K562 (cell line): ENCODE measurements around the gene CAB39. TPM values are rescaled to one million over a fixed set of nuclear protein-coding genes. Genes with fewer than 3 reads are reported as not detected.
A peak's percentile ranks its signal among the peaks of the same experiment; 100 is the strongest.

Source experiments
- ATAC-seq: fragments of 200-7000 bp; cut with Tn5 transposase; 3 replicates; pipeline ENCODE4 v1.9.1; 2020; ENCODE audit warnings: moderate library complexity
- BruUV-seq: library from RNA; stranded (reverse); fragments of 400-500 nt; replicated peaks from 2 replicates; lab custom pipeline; 2021; lab: Mats Ljungman, UMichigan
- CTCF ChIA-PET: fragments of 300-600 bp; formaldehyde crosslinking; extraction: SDS; loops from one replicate; lab custom pipeline; 2021; ENCODE audit warnings: low intra/inter-chr PET ratio; lab: Yijun Ruan, JAX
- POLR2A ChIA-PET: fragments of 300-600, 350-650 bp; sonication (Branson Sonifier 250); formaldehyde crosslinking; extraction: SDS; loops from one replicate; lab custom pipeline; 2021; ENCODE audit warnings: antibody characterized with exemption, inconsistent platforms; lab: Yijun Ruan, JAX
- DNase-seq, 4 experiments: peaks; one replicate each; pipeline versions ENCODE4 v3.0.0 to v3.0.0-alpha.2; 2011 to 2018; ENCODE audit warnings: low spot score in 3 of 4, mixed read lengths in 3 of 4; ENCODE audit errors: extremely low read depth in 1 of 4
- FAIRE-seq: peaks from 2 replicates; lab custom pipeline; 2011; peaks lifted over from hg19 to GRCh38; lab: Jason Lieb, UNC
- H2AFZ ChIP-seq: 2 replicates; pipeline ENCODE4 v1.6.0; 2011; ENCODE audit warnings: low read depth, low read length, control low read depth, inconsistent platforms
- H3K27ac ChIP-seq: fragments of 200-600 bp; 3 replicates; pipeline ENCODE4 v1.8.0; 2011; ENCODE audit warnings: low read depth, mild to moderate bottlenecking, control low read depth, inconsistent platforms, low read length, moderate library complexity, mixed read lengths; ENCODE audit errors: extremely low read depth
- H3K27me3 ChIP-seq, 2 experiments: fragments of 300-600 bp in 1 of 2; 2 replicates in 1 of 2; 3 replicates in 1 of 2; pipeline versions ENCODE4 v1.6.0 to v1.8.0; 2011; ENCODE audit warnings: inconsistent platforms in 2 of 2, low read length in 2 of 2, mild to moderate bottlenecking in 1 of 2, mixed read lengths in 1 of 2, moderate library complexity in 1 of 2; ENCODE audit not compliant: control insufficient read depth in 2 of 2, insufficient read depth in 2 of 2
- H3K36me3 ChIP-seq: fragments of 300-600 bp; 3 replicates; pipeline ENCODE4 v1.8.0; 2011; ENCODE audit warnings: mild to moderate bottlenecking, low read length, inconsistent platforms; ENCODE audit not compliant: control insufficient read depth, insufficient read depth
- H3K4me1 ChIP-seq, 2 experiments: fragments of 200-600 bp in 1 of 2; replicated peaks in 1 of 2; 2 replicates in 1 of 2; 3 replicates in 1 of 2; pipeline versions ENCODE4 v1.5.1 to v1.8.0; 2011; ENCODE audit warnings: inconsistent platforms in 2 of 2, low read length in 2 of 2, mild to moderate bottlenecking in 1 of 2, mixed read lengths in 1 of 2, moderate library complexity in 1 of 2; ENCODE audit not compliant: control insufficient read depth in 2 of 2, insufficient read depth in 2 of 2
- H3K4me2 ChIP-seq: 2 replicates; pipeline ENCODE4 v1.6.1; 2011; ENCODE audit warnings: low read length, control low read depth, inconsistent platforms, mixed read lengths; ENCODE audit not compliant: insufficient read depth
- H3K4me3 ChIP-seq: fragments of 200-600 bp; sonication (generic), shearing (Covaris generic); 2 replicates; pipeline ENCODE4 v1.5.1; 2016; ENCODE audit warnings: control low read depth, inconsistent platforms
- H3K79me2 ChIP-seq: fragments of 200-600 bp; 3 replicates; pipeline ENCODE4 v1.8.0; 2011; ENCODE audit warnings: low read length, inconsistent platforms; ENCODE audit not compliant: control insufficient read depth, insufficient read depth
- H3K9ac ChIP-seq, 2 experiments: 2 replicates each; pipeline versions ENCODE4 v1.6.0 to v1.6.1; 2011; ENCODE audit warnings: low read depth in 2 of 2, low read length in 2 of 2, control low read depth in 1 of 2, inconsistent platforms in 1 of 2, mild to moderate bottlenecking in 1 of 2, mixed read lengths in 1 of 2; ENCODE audit not compliant: insufficient read depth in 1 of 2
- H3K9me1 ChIP-seq: one replicate; pipeline ENCODE4 v1.6.0; 2011; ENCODE audit warnings: inconsistent platforms, mild to moderate bottlenecking, low read length, moderate library complexity; ENCODE audit not compliant: control insufficient read depth, insufficient read depth
- H3K9me3 ChIP-seq: replicated peaks from 2 replicates; pipeline ENCODE4 v1.5.1; 2011; ENCODE audit warnings: low read depth, low read length, inconsistent platforms; ENCODE audit not compliant: control insufficient read depth, insufficient read depth
- H4K20me1 ChIP-seq: replicated peaks from 2 replicates; pipeline ENCODE4 v1.6.1; 2011; ENCODE audit warnings: low read length, inconsistent platforms, mixed read lengths; ENCODE audit not compliant: control insufficient read depth, insufficient read depth
- BHLHE40 ChIP-seq: IDR thresholded peaks from 2 replicates; pipeline ENCODE4 v1.6.1; 2011; ENCODE audit warnings: low read length, improper control_type of control experiment
- CBX2 ChIP-seq: fragments of 200-600 bp; sonication (generic); IDR thresholded peaks from one replicate; pipeline ENCODE4 v1.6.1; 2012; ENCODE audit warnings: mild to moderate bottlenecking, low read length, inconsistent platforms; ENCODE audit not compliant: insufficient read depth, poor library complexity, severe bottlenecking
- CBX3 ChIP-seq, 2 experiments: IDR thresholded peaks; 1 replicate in 1 of 2; 2 replicates in 1 of 2; pipeline ENCODE4 v1.6.1; 2012; ENCODE audit warnings: inconsistent platforms in 2 of 2, low read length in 2 of 2, borderline replicate concordance in 1 of 2, control low read depth in 1 of 2
- CBX5 ChIP-seq: IDR thresholded peaks from 2 replicates; pipeline ENCODE4 v1.6.1; 2014; ENCODE audit warnings: low read depth, borderline replicate concordance
- FOXJ2 ChIP-seq: fragments of 200-800 bp; sonication (Bioruptor generic); IDR thresholded peaks from 2 replicates; pipeline ENCODE4 v1.6.1; 2016; ENCODE audit warnings: missing genetic modification characterization, missing compliant biosample characterization
- HDAC3 ChIP-seq: fragments of 450-650 bp; IDR thresholded peaks from 2 replicates; pipeline ENCODE4 v1.6.1; 2018; ENCODE audit warnings: borderline replicate concordance, mild to moderate bottlenecking, moderate library complexity; ENCODE audit not compliant: partially characterized antibody
- HNRNPUL1 ChIP-seq: fragments of 200-400 bp; formaldehyde crosslinking; IDR thresholded peaks from 2 replicates; pipeline ENCODE4 v1.6.1; 2017; ENCODE audit warnings: low read length
- KAT2B ChIP-seq: IDR thresholded peaks from one replicate; pipeline ENCODE4 v1.6.1; 2012; ENCODE audit warnings: low read depth, mild to moderate bottlenecking, control low read depth, inconsistent platforms, low read length, moderate library complexity
- RBM14 ChIP-seq: fragments of 200-400 bp; formaldehyde crosslinking; IDR thresholded peaks from 2 replicates; pipeline ENCODE4 v1.6.1; 2018; ENCODE audit warnings: low read depth, mild to moderate bottlenecking, low read length, moderate library complexity, borderline replicate concordance; ENCODE audit not compliant: insufficient read depth
- RNF219 ChIP-seq: fragments of 250-450 bp; sonication (Bioruptor Pico); IDR thresholded peaks from 2 replicates; pipeline ENCODE4 v1.5.0; 2022; ENCODE audit warnings: mild to moderate bottlenecking
- SMAD2 ChIP-seq: fragments of 150-350 bp; IDR thresholded peaks from 2 replicates; pipeline ENCODE4 v1.6.1; 2014; ENCODE audit warnings: low read depth, mild to moderate bottlenecking, low read length
- TRIM28 ChIP-seq: fragments of 450-650 bp; IDR thresholded peaks from 2 replicates; pipeline ENCODE4 v1.6.1; 2017
- ZNF121 ChIP-seq: sonication (generic); formaldehyde crosslinking; conservative IDR thresholded peaks from 2 replicates; pipeline ENCODE4 v1.8.0; 2022; ENCODE audit warnings: missing genetic modification reagents
- ZNF224 ChIP-seq: sonication (generic); formaldehyde crosslinking; IDR thresholded peaks from 2 replicates; pipeline ENCODE4 v1.8.0; 2022; ENCODE audit warnings: mild to moderate bottlenecking, missing genetic modification reagents
- ZNF41 ChIP-seq: fragments of 250-450 bp; sonication (Bioruptor Pico); conservative IDR thresholded peaks from 2 replicates; pipeline ENCODE4 v1.4.0; 2020; ENCODE audit warnings: mild to moderate bottlenecking
- ZNF75A ChIP-seq: fragments of 450-650 bp; formaldehyde crosslinking; IDR thresholded peaks from 2 replicates; pipeline ENCODE4 v1.4.0; 2020; ENCODE audit warnings: mild to moderate bottlenecking
- WGBS: fragments of 100-300 bp; shearing (Covaris generic); methylation state at CpG from one replicate; pipeline ENCODE4 v1.1.6; 2016; ENCODE audit warnings: low coverage, mixed read lengths; ENCODE audit not compliant: insufficient coverage; ENCODE audit errors: missing lambda C conversion rate; 5-methylcytosine and 5-hydroxymethylcytosine counted together
- in situ Hi-C: fragments of 300-500 bp; cut with MboI; formaldehyde crosslinking; loops from 4 replicates; pipeline ENCODE4 v1.15.0; 2018; ENCODE audit warnings: inconsistent platforms, mixed read lengths
- intact Hi-C: fragments of 100-400 bp; cut with micrococcal nuclease; formaldehyde crosslinking; loops from 2 replicates; pipeline ENCODE4 v1.14.2; 2022
- polyA plus RNA-seq, 8 experiments: library from polyadenylated mRNA; depleted of rRNA in 4 of 8; stranded (reverse) in 5 of 8; unstranded in 3 of 8; fragments of >200 nt; fragmentation: Nextera tagmentation in 2 of 8; fragmentation: Illumina TruSeq in 1 of 8; extraction: Ambion mirVana in 2 of 8; extraction: Trizol in 1 of 8; gene quantifications; 2 replicates each; pipeline versions ENCODE4 v1.2.1 to v1.2.3, GENCODE V29; 2011 to 2014; ENCODE audit warnings: inconsistent platforms in 1 of 8, missing spikeins in 1 of 8
- total RNA-seq, 7 experiments: library from RNA; depleted of rRNA in 6 of 7; stranded (reverse); fragments of >200 nt in 6 of 7; fragmentation: Illumina TruSeq in 2 of 7; extraction: Trizol in 2 of 7; gene quantifications; 2 replicates each; pipeline versions ENCODE4 v1.2.1 to v1.2.3, GENCODE V29; 2011 to 2021; ENCODE audit warnings: low replicate concordance in 1 of 7
- TF ChIP-seq, protein P1 (sequence below), 2 experiments: IDR thresholded peaks; 2 replicates each; pipeline ENCODE4 v1.6.1; 2011; ENCODE audit warnings: borderline replicate concordance in 1 of 2, control low read depth in 1 of 2, low read depth in 1 of 2, low read length in 1 of 2, mild to moderate bottlenecking in 1 of 2, mixed read lengths in 1 of 2, moderate library complexity in 1 of 2; ENCODE audit not compliant: insufficient read depth in 1 of 2, insufficient read length in 1 of 2, poor library complexity in 1 of 2, severe bottlenecking in 1 of 2; ENCODE audit errors: extremely low read depth in 1 of 2
- TF ChIP-seq, protein P2 (sequence below), 2 experiments: fragments of 450-650 bp in 1 of 2; sonication (generic) in 1 of 2; formaldehyde crosslinking in 1 of 2; IDR thresholded peaks in 1 of 2; conservative IDR thresholded peaks in 1 of 2; 2 replicates each; pipeline versions ENCODE4 v1.6.1 to v1.8.1; 2016 to 2023; ENCODE audit warnings: mild to moderate bottlenecking in 2 of 2, moderate library complexity in 2 of 2, inconsistent platforms in 1 of 2, missing genetic modification reagents in 1 of 2

The CAB39 gene
- total and polyA plus RNA-seq, 9 of the 15 experiments (the other 6 are each of a cell fraction or from before 2014, with no cell fraction given) = 27.2 to 94.4 (median 70.1) TPM

DNA sequence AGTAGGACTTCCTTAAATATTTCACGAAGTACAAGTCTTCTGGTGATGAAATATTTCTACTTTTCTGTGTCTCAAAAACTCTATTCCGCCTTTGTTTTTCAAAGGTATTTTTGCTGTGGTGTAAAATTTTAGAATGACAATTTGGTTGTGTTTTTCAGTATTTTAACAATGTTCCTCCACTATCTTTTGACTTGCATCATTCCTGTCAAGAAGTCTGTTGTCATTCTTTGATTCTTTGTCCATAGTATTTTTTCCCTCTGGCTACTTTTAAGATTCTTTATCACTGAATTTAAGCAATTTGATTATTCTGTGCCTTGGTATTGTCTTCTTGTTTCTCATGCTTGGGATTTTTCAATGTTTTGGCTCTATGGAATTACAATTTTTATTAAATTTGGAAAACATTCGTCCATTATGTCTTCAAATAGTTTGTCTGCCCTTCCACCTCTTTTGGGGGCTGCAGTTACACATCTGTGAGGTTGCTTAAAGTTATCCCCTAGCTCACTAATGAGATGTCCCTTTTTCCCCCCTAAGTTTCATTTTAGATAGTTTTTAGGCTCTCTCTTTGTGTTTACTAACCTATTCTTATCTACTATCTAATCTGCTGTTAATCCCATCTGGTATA is 76.0 kb downstream of the CAB39 start:
- H3K4me2 ChIP-seq = no peak overlapping the region
- H3K36me3 ChIP-seq = peaks cover 89% of the 10 kb centered on the region
- FAIRE-seq = no peak
- TF ChIP-seq, protein P1, sequence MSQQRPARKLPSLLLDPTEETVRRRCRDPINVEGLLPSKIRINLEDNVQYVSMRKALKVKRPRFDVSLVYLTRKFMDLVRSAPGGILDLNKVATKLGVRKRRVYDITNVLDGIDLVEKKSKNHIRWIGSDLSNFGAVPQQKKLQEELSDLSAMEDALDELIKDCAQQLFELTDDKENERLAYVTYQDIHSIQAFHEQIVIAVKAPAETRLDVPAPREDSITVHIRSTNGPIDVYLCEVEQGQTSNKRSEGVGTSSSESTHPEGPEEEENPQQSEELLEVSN (IDR thresholded peaks at IDR 0.05; ENCODE audit: borderline replicate concordance in 1 of 2, extremely low read depth in 1 of 2, insufficient read depth in 1 of 2, insufficient read length in 1 of 2, low read depth in 1 of 2, low read length in 1 of 2, poor library complexity in 1 of 2, severe bottlenecking in 1 of 2) = no peak
- TF ChIP-seq BHLHE40 = no peak
- TF ChIP-seq HNRNPUL1 = no peak
- 0 out of 2 replicates have a peak, but pooled peaks have one; percentile 50 for TF ChIP-seq CBX5
- TF ChIP-seq ZNF224 = no peak
- TF ChIP-seq ZNF75A (CRISPR knock-in tag) = no peak
- TF ChIP-seq CBX3 (IDR thresholded peaks at IDR 0.05; ENCODE audit: borderline replicate concordance in 1 of 2, low read length in 2 of 2) = peak in 1 of 2 experiments; percentile 84; a peak in 2 of 3 replicates
- TF ChIP-seq RNF219 (CRISPR knock-in tag) = no peak
- TF ChIP-seq RBM14 = no peak
- TF ChIP-seq CBX2 = no peak
- no peak for TF ChIP-seq ZNF41 (CRISPR knock-in tag)
- no peak for TF ChIP-seq HDAC3
- TF ChIP-seq FOXJ2 (tag) = no peak
- TF ChIP-seq KAT2B = no peak
- TF ChIP-seq SMAD2 = no peak
- TF ChIP-seq TRIM28 = peak; percentile 85
- TF ChIP-seq ZNF121 (CRISPR knock-in tag) = no peak
- TF ChIP-seq, protein P2, sequence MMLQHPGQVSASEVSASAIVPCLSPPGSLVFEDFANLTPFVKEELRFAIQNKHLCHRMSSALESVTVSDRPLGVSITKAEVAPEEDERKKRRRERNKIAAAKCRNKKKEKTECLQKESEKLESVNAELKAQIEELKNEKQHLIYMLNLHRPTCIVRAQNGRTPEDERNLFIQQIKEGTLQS (IDR thresholded peaks at IDR 0.05) = 0 out of 2 replicates have a peak, but pooled peaks have one; percentile 15
- TF ChIP-seq, protein P2 (CRISPR knock-in tag; conservative IDR thresholded peaks at IDR 0.05) = no peak

More for the DNA sequence above, 76.0 kb downstream of the CAB39 start:
- no peak for DNase-seq
- Histone ChIP-seq H4K20me1 (no peaks in the 10 kb centered on the region), H3K9me1 (no peaks in the 10 kb centered on the region), H3K9me3 (no peaks in the 10 kb centered on the region; the same call in 1 of the 2 replicates), H3K4me1 (no peaks in the 10 kb centered on the region), H3K9ac (no peak overlapping the region), H2AFZ (no peak overlapping the region), H3K4me3 (no peak overlapping the region), H3K27ac (no peak overlapping the region), H3K79me2 (peaks cover 69% of the 10 kb centered on the region), H3K27me3 (no peaks in the 10 kb centered on the region)
- no TSS peak for BruUV-seq
- ChIA-PET POLR2A (interaction anchor here (0.7 kb wide), 1 partner anchor 130 kb away, joined by 3 read pairs; no protein-coding TSS in a partner anchor), CTCF (no interaction called here)
- WGBS = 97% methylated on average over 3 of the region's 3 CpGs
- no peak for ATAC-seq
- in situ Hi-C loops (no loop called here), intact Hi-C loops (no loop called here)
